Testis (tissue), 2 donors: ENCODE results near the gene SPATS2L.

Experiments
- CTCF ChIP-seq, 3 experiments: fragments of 450-650 bp in 2 of 3; fragments of 200-600 bp in 1 of 3; sonication (generic) in 1 of 3; IDR thresholded peaks; one replicate each; pipeline ENCODE4 v1.5.1; 2016 to 2019; ENCODE audit warnings: antibody characterized with exemption in 3 of 3, mild to moderate bottlenecking in 2 of 3, moderate library complexity in 1 of 3
- POLR2A ChIP-seq: fragments of 450-650 bp; IDR thresholded peaks from one replicate; pipeline ENCODE4 v1.6.1; 2017; ENCODE audit warnings: antibody characterized with exemption, mild to moderate bottlenecking, moderate library complexity

GRCh38 chr2:200258881-200259576 is 47.5 kb upstream of the SPATS2L start:
- no peak for TF ChIP-seq CTCF (IDR thresholded peaks at IDR 0.05)
- TF ChIP-seq POLR2A: no peak
